Measurements from ENCODE around the gene CRIP1. TPM values are rescaled to one million over a fixed set of nuclear protein-coding genes. Genes with fewer than 3 reads are reported as not detected.
A peak's percentile ranks its signal among the peaks of the same experiment; 100 is the strongest.

CRIP1 gene
- polyA plus RNA-seq, 2 donors: 78.0 to 99.3 TPM

DNA sequence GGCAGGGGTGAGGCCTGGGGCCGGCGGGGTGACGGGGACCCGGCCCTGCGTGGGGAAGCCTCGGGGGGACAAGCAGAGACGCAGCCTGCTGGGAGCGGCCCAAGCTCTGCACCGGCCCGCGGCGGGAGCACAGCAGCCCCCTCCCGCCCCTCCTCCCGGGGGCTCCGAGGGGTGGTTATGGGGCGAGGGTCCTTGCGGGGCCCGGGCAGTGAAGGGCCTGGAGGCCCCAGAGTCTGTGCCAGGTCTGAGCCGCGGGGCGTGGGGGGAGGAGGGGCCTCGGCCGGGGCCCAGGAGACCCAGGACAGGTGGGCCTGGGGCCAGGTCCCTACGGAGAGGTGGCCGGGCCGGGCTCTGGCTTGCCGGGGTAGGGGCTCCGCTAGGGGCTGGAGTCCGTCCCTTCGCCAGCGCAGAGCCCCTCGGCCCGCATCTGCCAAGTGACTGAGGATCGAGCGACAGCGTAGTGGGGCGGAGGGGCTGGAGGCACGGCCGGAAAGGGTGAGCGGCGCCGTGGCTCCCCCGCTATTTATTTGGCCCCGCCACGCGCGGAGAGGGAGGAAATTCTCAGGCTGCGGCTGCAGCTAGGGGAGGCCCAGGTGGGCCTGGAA lies 40.2 kb downstream of the CRIP1 start:
- WGBS, 2 donors: 2% methylated on average over 42 to 48 of the region's 48 CpGs
- Histone ChIP-seq H3K4me3 (ENCODE audit: low read depth in 1 of 2, low read length in 2 of 2) (peak overlapping the region; percentile 27 to 37), H3K27ac (ENCODE audit: low read depth in 2 of 2, low read length in 1 of 2) (no peak overlapping the region)

DNA sequence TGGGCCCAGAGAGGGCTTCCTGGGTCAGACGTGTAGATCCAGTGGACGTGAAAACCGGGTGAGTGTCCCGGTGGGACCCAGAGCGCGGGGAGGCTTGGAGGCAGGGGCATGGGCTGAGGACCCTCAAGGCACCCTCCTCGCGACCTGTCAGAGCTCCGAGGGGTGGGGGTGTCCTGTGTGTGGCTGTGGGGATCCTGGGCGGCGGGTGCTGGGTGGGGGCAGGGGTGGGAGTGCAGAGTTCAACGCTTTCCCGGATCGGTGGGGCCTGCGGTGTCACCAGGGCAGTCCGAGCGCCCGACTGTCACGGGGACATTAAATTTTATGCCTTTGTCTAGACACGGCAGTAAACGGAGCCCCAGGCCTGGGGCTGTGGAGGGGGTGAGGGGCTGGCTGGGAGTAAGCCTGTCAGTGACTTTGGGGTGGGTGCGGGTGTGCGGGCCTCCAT lies 40.7 kb downstream of the CRIP1 start:
- WGBS, 2 donors: 22 to 35% methylated on average over 23 of the region's 23 CpGs
- peak overlapping the region; percentile 27 to 37 for H3K4me3 ChIP-seq (ENCODE audit: low read depth in 1 of 2, low read length in 2 of 2)
- no peak overlapping the region for H3K27ac ChIP-seq (ENCODE audit: low read depth in 2 of 2, low read length in 1 of 2)

More for the DNA sequence above, 40.2 kb downstream of the CRIP1 start:
- peaks cover 0 to 3% of the 10 kb centered on the region in 2 donors for H3K27me3 ChIP-seq (ENCODE audit: control insufficient read depth in 1 of 2, insufficient read depth in 2 of 2, low read length in 2 of 2)
- no peaks in the 10 kb centered on the region for H3K36me3 ChIP-seq (ENCODE audit: control insufficient read depth in 2 of 2, insufficient read depth in 2 of 2, low read length in 1 of 2)
- H3K4me1 ChIP-seq (ENCODE audit: control insufficient read depth in 2 of 2, insufficient read depth in 2 of 2, low read length in 1 of 2): peaks cover 8 to 19% of the 10 kb centered on the region in 2 donors
- H3K9me3 ChIP-seq (ENCODE audit: control insufficient read depth in 2 of 2, insufficient read depth in 1 of 2, low read depth in 1 of 2, low read length in 1 of 2): peaks cover 0 to 7% of the 10 kb centered on the region in 2 donors

DNA sequence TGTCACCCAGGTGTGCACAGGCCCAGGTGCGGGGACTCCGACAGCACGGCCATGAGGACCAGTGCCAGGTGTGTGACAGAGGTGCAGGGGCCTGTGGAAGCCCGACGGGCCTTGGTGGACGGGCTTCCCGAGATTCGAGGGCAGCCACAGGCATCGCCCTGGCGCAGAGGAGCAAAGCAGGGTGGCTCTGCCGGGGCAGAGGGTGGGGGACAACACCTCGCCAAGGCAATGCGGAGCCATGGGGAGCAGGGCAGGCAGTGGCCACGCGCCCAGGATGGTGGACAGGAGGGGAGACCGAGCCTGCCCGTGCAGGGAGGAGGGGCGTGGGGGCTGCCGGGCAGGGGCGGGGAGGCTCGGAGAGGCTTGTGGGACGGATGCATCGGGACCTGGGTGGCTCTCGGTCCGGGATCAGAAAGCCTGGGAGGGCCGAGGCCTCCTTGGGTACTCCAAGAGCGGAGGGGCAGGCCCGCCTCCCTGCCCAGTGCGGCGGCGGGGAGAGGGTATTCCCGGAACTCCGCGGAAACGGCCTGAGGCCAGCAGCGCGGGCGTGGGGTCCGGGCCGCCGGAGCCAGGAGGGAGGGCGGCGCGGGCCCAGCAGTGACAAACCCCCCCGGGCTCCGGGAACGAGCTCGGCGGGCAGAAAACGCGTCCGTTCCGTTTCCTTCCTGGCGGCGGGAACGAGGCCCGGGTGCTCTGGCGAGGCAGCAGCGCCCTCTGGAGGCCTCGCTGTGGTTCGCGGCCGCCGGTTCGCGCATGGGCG lies 41.3 kb downstream of the CRIP1 start:
- H3K4me1 ChIP-seq (ENCODE audit: control insufficient read depth in 2 of 2, insufficient read depth in 2 of 2, low read length in 1 of 2): peaks cover 8 to 19% of the 10 kb centered on the region in 2 donors
- H3K4me3 ChIP-seq (ENCODE audit: low read depth in 1 of 2, low read length in 2 of 2): peak overlapping the region; percentile 54 to 61
- no peak overlapping the region for H3K27ac ChIP-seq (ENCODE audit: low read depth in 2 of 2, low read length in 1 of 2)
- WGBS, 2 donors: 6 to 13% methylated on average over 36 to 67 of the region's 67 CpGs
- no peaks in the 10 kb centered on the region for H3K36me3 ChIP-seq (ENCODE audit: control insufficient read depth in 2 of 2, insufficient read depth in 2 of 2, low read length in 1 of 2)
- H3K9me3 ChIP-seq (ENCODE audit: control insufficient read depth in 2 of 2, insufficient read depth in 1 of 2, low read depth in 1 of 2, low read length in 1 of 2): peaks cover 0 to 7% of the 10 kb centered on the region in 2 donors
- H3K27me3 ChIP-seq (ENCODE audit: control insufficient read depth in 1 of 2, insufficient read depth in 2 of 2, low read length in 2 of 2): peaks cover 0 to 3% of the 10 kb centered on the region in 2 donors

More for the DNA sequence above, 40.7 kb downstream of the CRIP1 start:
- no peaks in the 10 kb centered on the region for H3K36me3 ChIP-seq (ENCODE audit: control insufficient read depth in 2 of 2, insufficient read depth in 2 of 2, low read length in 1 of 2)
- H3K9me3 ChIP-seq (ENCODE audit: control insufficient read depth in 2 of 2, insufficient read depth in 1 of 2, low read depth in 1 of 2, low read length in 1 of 2): peaks cover 0 to 7% of the 10 kb centered on the region in 2 donors
- peaks cover 0 to 3% of the 10 kb centered on the region in 2 donors for H3K27me3 ChIP-seq (ENCODE audit: control insufficient read depth in 1 of 2, insufficient read depth in 2 of 2, low read length in 2 of 2)
- peaks cover 8 to 19% of the 10 kb centered on the region in 2 donors for H3K4me1 ChIP-seq (ENCODE audit: control insufficient read depth in 2 of 2, insufficient read depth in 2 of 2, low read length in 1 of 2)

DNA sequence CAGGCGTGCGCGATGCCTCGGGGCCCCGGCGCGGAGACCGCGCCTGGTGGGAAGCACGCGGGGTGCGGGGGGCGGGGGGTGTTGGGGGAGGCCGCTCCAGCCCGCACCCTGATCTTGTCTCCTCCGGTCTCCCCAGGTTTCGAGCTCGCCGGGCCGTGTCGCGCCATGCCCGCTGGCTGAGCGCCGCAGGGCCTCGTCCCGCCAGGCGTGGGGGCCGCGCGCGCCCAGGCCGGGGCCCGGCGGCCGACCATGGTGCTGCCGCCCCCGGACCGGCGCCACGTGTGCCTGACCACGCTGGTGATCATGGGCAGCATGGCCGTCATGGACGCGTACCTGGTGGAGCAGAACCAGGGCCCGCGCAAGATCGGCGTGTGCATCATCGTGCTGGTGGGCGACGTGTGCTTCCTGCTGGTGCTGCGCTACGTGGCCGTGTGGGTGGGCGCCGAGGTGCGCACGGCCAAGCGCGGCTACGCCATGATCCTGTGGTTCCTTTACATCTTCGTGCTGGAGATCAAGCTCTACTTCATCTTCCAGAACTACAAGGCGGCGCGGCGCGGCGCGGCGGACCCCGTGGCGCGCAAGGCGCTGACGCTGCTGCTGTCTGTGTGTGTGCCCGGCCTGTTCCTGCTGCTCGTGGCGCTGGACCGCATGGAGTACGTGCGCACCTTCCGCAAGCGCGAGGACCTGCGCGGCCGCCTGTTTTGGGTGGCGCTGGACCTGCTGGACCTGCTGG lies 42.1 kb downstream of the CRIP1 start:
- Histone ChIP-seq H3K4me3 (ENCODE audit: low read depth in 1 of 2, low read length in 2 of 2) (peak overlapping the region; percentile 23 to 54), H3K9me3 (ENCODE audit: control insufficient read depth in 2 of 2, insufficient read depth in 1 of 2, low read depth in 1 of 2, low read length in 1 of 2) (peaks cover 0 to 7% of the 10 kb centered on the region in 2 donors), H3K4me1 (ENCODE audit: control insufficient read depth in 2 of 2, insufficient read depth in 2 of 2, low read length in 1 of 2) (peaks cover 8 to 19% of the 10 kb centered on the region in 2 donors), H3K27me3 (ENCODE audit: control insufficient read depth in 1 of 2, insufficient read depth in 2 of 2, low read length in 2 of 2) (peaks cover 0 to 3% of the 10 kb centered on the region in 2 donors), H3K36me3 (ENCODE audit: control insufficient read depth in 2 of 2, insufficient read depth in 2 of 2, low read length in 1 of 2) (no peaks in the 10 kb centered on the region), H3K27ac (ENCODE audit: low read depth in 2 of 2, low read length in 1 of 2) (no peak overlapping the region)
- WGBS, 2 donors: 21 to 23% methylated on average over 69 to 89 of the region's 89 CpGs

DNA sequence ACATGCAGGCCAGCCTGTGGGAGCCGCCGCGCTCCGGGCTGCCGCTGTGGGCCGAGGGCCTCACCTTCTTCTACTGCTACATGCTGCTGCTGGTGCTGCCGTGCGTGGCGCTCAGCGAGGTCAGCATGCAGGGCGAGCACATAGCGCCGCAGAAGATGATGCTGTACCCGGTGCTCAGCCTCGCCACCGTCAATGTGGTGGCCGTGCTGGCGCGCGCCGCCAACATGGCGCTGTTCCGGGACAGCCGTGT lies 42.6 kb downstream of the CRIP1 start:
- H3K9me3 ChIP-seq (ENCODE audit: control insufficient read depth in 2 of 2, insufficient read depth in 1 of 2, low read depth in 1 of 2, low read length in 1 of 2): peaks cover 0 to 7% of the 10 kb centered on the region in 2 donors
- no peaks in the 10 kb centered on the region for H3K36me3 ChIP-seq (ENCODE audit: control insufficient read depth in 2 of 2, insufficient read depth in 2 of 2, low read length in 1 of 2)
- H3K4me3 ChIP-seq (ENCODE audit: low read depth in 1 of 2, low read length in 2 of 2): peak overlapping the region in 1 of 2 donors; percentile 54
- H3K27me3 ChIP-seq (ENCODE audit: control insufficient read depth in 1 of 2, insufficient read depth in 2 of 2, low read length in 2 of 2): peaks cover 0 to 3% of the 10 kb centered on the region in 2 donors
- H3K4me1 ChIP-seq (ENCODE audit: control insufficient read depth in 2 of 2, insufficient read depth in 2 of 2, low read length in 1 of 2): peaks cover 8 to 19% of the 10 kb centered on the region in 2 donors
- WGBS, 2 donors: 37 to 50% methylated on average over 24 of the region's 24 CpGs
- no peak overlapping the region for H3K27ac ChIP-seq (ENCODE audit: low read depth in 2 of 2, low read length in 1 of 2)

DNA sequence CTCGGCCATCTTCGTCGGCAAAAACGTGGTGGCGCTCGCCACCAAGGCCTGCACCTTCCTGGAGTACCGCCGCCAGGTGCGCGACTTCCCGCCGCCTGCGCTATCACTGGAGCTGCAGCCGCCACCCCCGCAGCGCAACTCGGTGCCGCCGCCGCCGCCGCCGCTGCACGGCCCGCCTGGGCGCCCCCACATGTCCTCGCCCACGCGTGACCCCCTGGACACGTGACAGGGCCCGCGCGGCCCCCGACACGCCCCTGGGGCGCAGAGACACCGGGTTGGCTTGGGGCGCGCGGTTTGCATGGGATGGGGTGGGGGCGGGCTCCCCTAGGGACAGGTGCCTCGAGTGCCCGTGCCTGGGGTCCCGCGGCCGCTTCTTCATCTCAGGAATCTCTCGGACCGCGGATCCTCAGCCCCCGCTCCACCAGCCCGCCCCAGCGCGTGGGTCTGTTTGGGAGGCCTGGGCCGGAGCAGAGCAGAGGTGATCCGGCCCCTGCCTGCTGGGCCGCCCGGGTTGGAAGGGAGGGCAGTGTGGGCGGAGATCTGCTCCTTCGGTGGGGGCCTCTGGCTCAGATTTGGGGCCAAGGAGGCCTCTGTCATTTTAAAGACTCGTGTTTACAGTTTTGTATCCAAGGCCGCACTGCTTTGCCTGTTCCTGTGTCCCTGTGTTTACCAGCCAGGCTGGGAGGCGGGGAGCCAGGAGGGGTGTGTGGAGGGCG lies 43.0 kb downstream of the CRIP1 start:
- Histone ChIP-seq H3K4me3 (ENCODE audit: low read depth in 1 of 2, low read length in 2 of 2) (peak overlapping the region in 1 of 2 donors; percentile 54), H3K27ac (ENCODE audit: low read depth in 2 of 2, low read length in 1 of 2) (no peak overlapping the region)
- 47 to 53% methylated on average over 55 to 63 of the region's 63 CpGs for WGBS, 2 donors

DNA sequence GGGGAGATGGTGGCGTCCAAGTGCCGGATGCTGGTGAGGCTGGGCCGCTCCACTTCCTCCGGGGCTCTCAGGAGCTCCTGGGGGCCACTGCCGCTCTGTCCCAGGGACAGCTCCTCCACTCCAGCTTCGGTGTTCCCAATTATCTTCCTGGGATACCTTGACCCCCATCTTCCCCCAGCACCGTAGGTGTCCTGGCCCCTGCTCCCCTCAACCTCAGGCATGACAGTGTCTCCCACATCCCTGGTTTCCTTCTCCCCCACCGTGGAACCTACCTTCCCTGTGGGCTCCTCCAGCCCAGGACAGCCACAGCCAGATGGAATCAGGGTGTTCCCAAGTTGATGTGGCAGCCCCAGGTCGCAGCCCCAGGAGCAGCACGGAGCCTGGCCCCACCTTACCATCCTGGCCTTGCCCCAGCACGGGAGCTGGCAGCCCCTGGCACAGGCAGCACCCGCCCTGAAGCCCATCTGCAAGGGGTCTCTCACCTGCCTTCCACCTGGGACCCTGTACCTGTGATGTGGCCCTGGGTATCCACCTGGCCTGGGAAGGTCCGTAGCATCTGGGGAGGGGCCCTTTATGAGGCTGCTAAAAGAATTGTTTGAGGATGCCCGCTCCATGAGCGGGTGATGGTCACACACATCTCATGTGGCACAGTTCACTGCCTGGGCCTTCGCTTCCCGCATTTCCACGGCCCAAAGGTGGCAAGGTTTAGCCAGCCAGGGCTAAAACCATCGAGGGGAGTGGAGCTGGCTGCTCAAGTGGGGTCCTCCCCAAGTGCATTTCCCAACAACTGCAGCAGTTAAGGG lies 43.8 kb downstream of the CRIP1 start:
- Histone ChIP-seq H3K4me1 (ENCODE audit: control insufficient read depth in 2 of 2, insufficient read depth in 2 of 2, low read length in 1 of 2) (peaks cover 8 to 19% of the 10 kb centered on the region in 2 donors), H3K4me3 (ENCODE audit: low read depth in 1 of 2, low read length in 2 of 2) (no peak overlapping the region), H3K9me3 (ENCODE audit: control insufficient read depth in 2 of 2, insufficient read depth in 1 of 2, low read depth in 1 of 2, low read length in 1 of 2) (peaks cover 0 to 7% of the 10 kb centered on the region in 2 donors), H3K36me3 (ENCODE audit: control insufficient read depth in 2 of 2, insufficient read depth in 2 of 2, low read length in 1 of 2) (no peaks in the 10 kb centered on the region), H3K27me3 (ENCODE audit: control insufficient read depth in 1 of 2, insufficient read depth in 2 of 2, low read length in 2 of 2) (peaks cover 0 to 3% of the 10 kb centered on the region in 2 donors), H3K27ac (ENCODE audit: low read depth in 2 of 2, low read length in 1 of 2) (no peak overlapping the region)
- WGBS, 2 donors: 76 to 81% methylated on average over 19 of the region's 19 CpGs

More for the DNA sequence above, 43.0 kb downstream of the CRIP1 start:
- H3K9me3 ChIP-seq (ENCODE audit: control insufficient read depth in 2 of 2, insufficient read depth in 1 of 2, low read depth in 1 of 2, low read length in 1 of 2): peaks cover 0 to 7% of the 10 kb centered on the region in 2 donors
- peaks cover 0 to 3% of the 10 kb centered on the region in 2 donors for H3K27me3 ChIP-seq (ENCODE audit: control insufficient read depth in 1 of 2, insufficient read depth in 2 of 2, low read length in 2 of 2)
- no peaks in the 10 kb centered on the region for H3K36me3 ChIP-seq (ENCODE audit: control insufficient read depth in 2 of 2, insufficient read depth in 2 of 2, low read length in 1 of 2)
- H3K4me1 ChIP-seq (ENCODE audit: control insufficient read depth in 2 of 2, insufficient read depth in 2 of 2, low read length in 1 of 2): peaks cover 8 to 19% of the 10 kb centered on the region in 2 donors

DNA sequence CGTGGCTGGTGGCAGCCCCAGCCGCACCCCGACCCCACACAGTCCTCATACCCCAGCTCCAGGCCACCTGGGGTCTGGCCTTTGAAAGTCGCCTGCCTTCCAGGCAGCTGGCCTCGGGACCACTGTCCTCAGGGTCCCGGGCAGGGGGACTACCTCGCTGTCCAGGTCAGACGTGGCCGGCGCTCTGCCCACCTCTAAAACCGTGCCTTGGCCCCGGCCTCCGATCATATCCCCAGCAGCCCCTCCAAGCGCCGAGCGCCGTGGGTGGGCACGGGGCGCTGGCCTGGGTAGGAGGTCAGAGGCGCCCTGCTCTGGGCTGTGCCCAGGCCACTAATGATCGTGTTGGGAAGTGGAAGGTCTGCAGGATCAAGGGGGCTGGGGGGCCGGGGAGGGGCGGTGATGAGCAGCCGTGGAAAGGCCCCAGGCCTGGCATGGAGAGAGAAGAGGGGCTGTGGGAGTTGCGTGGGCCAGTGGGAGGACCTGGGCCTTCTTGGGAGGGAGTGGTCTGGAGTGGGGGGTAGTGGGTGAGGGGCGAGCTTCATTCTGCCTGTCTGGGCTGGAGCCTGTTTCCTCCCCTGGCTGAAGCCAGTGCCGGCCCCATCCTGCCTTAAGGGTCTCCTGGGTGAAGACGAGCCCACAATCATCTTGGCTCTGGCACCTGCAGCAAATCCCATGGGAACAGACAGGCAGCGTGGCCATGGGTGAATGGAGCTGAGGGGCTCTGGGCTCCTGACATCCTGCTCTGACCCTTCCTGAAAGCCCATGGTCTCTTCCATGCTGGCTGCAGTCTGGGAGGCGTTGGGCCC lies 44.6 kb downstream of the CRIP1 start:
- H3K4me1 ChIP-seq (ENCODE audit: control insufficient read depth in 2 of 2, insufficient read depth in 2 of 2, low read length in 1 of 2): peaks cover 8 to 19% of the 10 kb centered on the region in 2 donors
- no peak overlapping the region for H3K27ac ChIP-seq (ENCODE audit: low read depth in 2 of 2, low read length in 1 of 2)
- no peak overlapping the region for H3K4me3 ChIP-seq (ENCODE audit: low read depth in 1 of 2, low read length in 2 of 2)
- H3K27me3 ChIP-seq (ENCODE audit: control insufficient read depth in 1 of 2, insufficient read depth in 2 of 2, low read length in 2 of 2): peaks cover 0 to 3% of the 10 kb centered on the region in 2 donors
- no peaks in the 10 kb centered on the region for H3K36me3 ChIP-seq (ENCODE audit: control insufficient read depth in 2 of 2, insufficient read depth in 2 of 2, low read length in 1 of 2)
- H3K9me3 ChIP-seq (ENCODE audit: control insufficient read depth in 2 of 2, insufficient read depth in 1 of 2, low read depth in 1 of 2, low read length in 1 of 2): peaks cover 0 to 7% of the 10 kb centered on the region in 2 donors
- WGBS, 2 donors: 92 to 93% methylated on average over 29 to 30 of the region's 30 CpGs

Data from esophagus (tissue), 2 donors.